ENCODE results near the gene TRIM74.
"Not testable (repeated sequence)": the region's sequence is repeated elsewhere in the genome, so short reads cannot be mapped to it uniquely, and the experiment has no call there.

Gene TRIM74

GRCh38 chr7:72968980-72969516 is at the start of gene TRIM74:
Gene TRIM74, minus strand, starts transcription at chr7:72969466. Its CDS starts 3,309 bp downstream, at chr7:72966157.
- not testable (repeated sequence) for H3K4me3 ChIP-seq (ENCODE audit: low read length); DNase-seq (ENCODE audit: low read depth)

- not testable (repeated sequence) for DNase-seq (ENCODE audit: low read depth)
- H3K4me3 ChIP-seq (ENCODE audit: low read length): peak overlapping the region; percentile 54
These were observed 37.2 kb upstream of the TRIM74 start for GRCh38 chr7:73006491-73006890.

- H3K4me3 ChIP-seq (ENCODE audit: low read length): peak overlapping the region; percentile 68
- DNase-seq (ENCODE audit: low read depth): peak; percentile 66
These were observed 36.6 kb upstream of the TRIM74 start for GRCh38 chr7:73005693-73006447.

- DNase-seq (ENCODE audit: low read depth): not testable (repeated sequence)
- H3K4me3 ChIP-seq (ENCODE audit: low read length): peak overlapping the region; percentile 68
These were observed 36.1 kb upstream of the TRIM74 start for GRCh38 chr7:73005356-73005692.

- not testable (repeated sequence) for DNase-seq (ENCODE audit: low read depth); H3K4me3 ChIP-seq (ENCODE audit: low read length)
These were observed 28.7 kb upstream of the TRIM74 start for GRCh38 chr7:72997887-72998468.

GRCh38 chr7:72997447-72997846 is 28.2 kb upstream of the TRIM74 start:
- not testable (repeated sequence) for DNase-seq (ENCODE audit: low read depth); H3K4me3 ChIP-seq (ENCODE audit: low read length)

GRCh38 chr7:72995484-72995883 is 26.2 kb upstream of the TRIM74 start:
- not testable (repeated sequence) for DNase-seq (ENCODE audit: low read depth); H3K4me3 ChIP-seq (ENCODE audit: low read length)

- DNase-seq (ENCODE audit: low read depth); H3K4me3 ChIP-seq (ENCODE audit: low read length): not testable (repeated sequence)
These were observed 21.1 kb upstream of the TRIM74 start for GRCh38 chr7:72990146-72990913.

- H3K4me3 ChIP-seq (ENCODE audit: low read length); DNase-seq (ENCODE audit: low read depth): not testable (repeated sequence)
These were observed 12.8 kb upstream of the TRIM74 start for GRCh38 chr7:72982084-72982483.

- DNase-seq (ENCODE audit: low read depth): not testable (repeated sequence)
These were observed 11.1 kb upstream of the TRIM74 start for GRCh38 chr7:72980382-72980781.

GRCh38 chr7:72976434-72976833 is 7.2 kb upstream of the TRIM74 start:
- DNase-seq (ENCODE audit: low read depth); H3K4me3 ChIP-seq (ENCODE audit: low read length): not testable (repeated sequence)

More at GRCh38 chr7:72980382-72980781, 11.1 kb upstream of the TRIM74 start:
- not testable (repeated sequence) for H3K4me3 ChIP-seq (ENCODE audit: low read length)

- H3K4me3 ChIP-seq (ENCODE audit: low read length); DNase-seq (ENCODE audit: low read depth): not testable (repeated sequence)
These were observed 6.5 kb upstream of the TRIM74 start for GRCh38 chr7:72975656-72976286.

- DNase-seq (ENCODE audit: low read depth); H3K4me3 ChIP-seq (ENCODE audit: low read length): not testable (repeated sequence)
These were observed 5.5 kb upstream of the TRIM74 start for GRCh38 chr7:72974781-72975180.

GRCh38 chr7:72971505-72971904 is 2.2 kb upstream of the TRIM74 start:
- not testable (repeated sequence) for DNase-seq (ENCODE audit: low read depth); H3K4me3 ChIP-seq (ENCODE audit: low read length)

GRCh38 chr7:72969688-72970087 is 422 bp upstream of the TRIM74 start:
- DNase-seq (ENCODE audit: low read depth); H3K4me3 ChIP-seq (ENCODE audit: low read length): not testable (repeated sequence)

- not testable (repeated sequence) for H3K4me3 ChIP-seq (ENCODE audit: low read length); DNase-seq (ENCODE audit: low read depth)
These were observed 2.4 kb downstream of the TRIM74 start for GRCh38 chr7:72966892-72967291.

- not testable (repeated sequence) for DNase-seq (ENCODE audit: low read depth); H3K4me3 ChIP-seq (ENCODE audit: low read length)
These were observed 3.9 kb downstream of the TRIM74 start for GRCh38 chr7:72965186-72965975.

GRCh38 chr7:72963056-72963455 is 6.2 kb downstream of the TRIM74 start:
- not testable (repeated sequence) for H3K4me3 ChIP-seq (ENCODE audit: low read length); DNase-seq (ENCODE audit: low read depth)

- H3K4me3 ChIP-seq (ENCODE audit: low read length); DNase-seq (ENCODE audit: low read depth): not testable (repeated sequence)
These were observed 8.0 kb downstream of the TRIM74 start for GRCh38 chr7:72961346-72961650.

Measured in AG10803 (cell line).